HEK293 (cell line): ENCODE results near the gene TTC7B.

ENCODE experiments used
- CTCF ChIA-PET: fragments of 350-600 bp; formaldehyde crosslinking; extraction: SDS; loops from one replicate; lab custom pipeline; 2021; ENCODE audit warnings: antibody characterized with exemption; lab: Yijun Ruan, JAX
- POLR2A ChIA-PET: fragments of 300-600 bp; formaldehyde crosslinking; extraction: SDS; loops from one replicate; lab custom pipeline; 2020; ENCODE audit warnings: antibody characterized with exemption, inconsistent platforms; lab: Yijun Ruan, JAX
- H3K27ac ChIP-seq: fragments of 200-500 bp; sonication (Bioruptor generic); 2 replicates; pipeline ENCODE4 v1.5.1; 2014; ENCODE audit warnings: low read depth, low read length, control low read depth, inconsistent platforms; ENCODE audit errors: extremely low read depth
- H3K36me3 ChIP-seq, 2 experiments: fragments of 200-500 bp in 1 of 2; sonication (Bioruptor generic) in 1 of 2; 1 replicate in 1 of 2; 2 replicates in 1 of 2; pipeline ENCODE4 v1.5.1; 2014 to 2017; ENCODE audit warnings: inconsistent platforms in 2 of 2, low read length in 2 of 2; ENCODE audit not compliant: control insufficient read depth in 2 of 2, insufficient read depth in 1 of 2
- H3K4me1 ChIP-seq: fragments of 200-500 bp; sonication (Bioruptor generic); 2 replicates; pipeline ENCODE4 v1.5.1; 2014; ENCODE audit warnings: mild to moderate bottlenecking, low read length, inconsistent platforms; ENCODE audit not compliant: control insufficient read depth, insufficient read depth
- H3K4me3 ChIP-seq: 2 replicates; pipeline ENCODE4 v1.5.1; 2011; ENCODE audit warnings: low read depth, mild to moderate bottlenecking, control low read depth, low read length, moderate library complexity
- H3K9me3 ChIP-seq: fragments of 200-500 bp; sonication (Bioruptor generic); 2 replicates; pipeline ENCODE4 v1.5.1; 2014; ENCODE audit warnings: low read depth, low read length, inconsistent platforms; ENCODE audit not compliant: control insufficient read depth, insufficient read depth
- ATF2 ChIP-seq: fragments of 450-650 bp; formaldehyde crosslinking; IDR thresholded peaks from 2 replicates; pipeline ENCODE4 v1.5.1; 2016; ENCODE audit warnings: missing biosample characterization, missing genetic modification characterization, low read depth
- HIC1 ChIP-seq: fragments of 450-650 bp; formaldehyde crosslinking; IDR thresholded peaks from 2 replicates; pipeline ENCODE4 v1.5.1; 2016; ENCODE audit warnings: missing biosample characterization, missing genetic modification characterization
- KLF16 ChIP-seq: fragments of 450-650 bp; formaldehyde crosslinking; IDR thresholded peaks from 2 replicates; pipeline ENCODE4 v1.5.1; 2017; ENCODE audit warnings: missing biosample characterization, missing genetic modification characterization
- KLF7 ChIP-seq: fragments of 450-650 bp; formaldehyde crosslinking; IDR thresholded peaks from 2 replicates; pipeline ENCODE4 v1.5.1; 2016; ENCODE audit warnings: missing biosample characterization, missing genetic modification characterization, borderline replicate concordance
- MZF1 ChIP-seq: fragments of 450-650 bp; formaldehyde crosslinking; IDR thresholded peaks from 2 replicates; pipeline ENCODE4 v1.5.1; 2017; ENCODE audit warnings: missing biosample characterization, missing genetic modification characterization, borderline replicate concordance
- PRDM10 ChIP-seq: fragments of 450-650 bp; formaldehyde crosslinking; IDR thresholded peaks from 2 replicates; pipeline ENCODE4 v1.5.1; 2016; ENCODE audit warnings: missing biosample characterization, missing genetic modification characterization
- SALL2 ChIP-seq: fragments of 450-650 bp; formaldehyde crosslinking; IDR thresholded peaks from 2 replicates; pipeline ENCODE4 v1.5.0; 2017; ENCODE audit warnings: missing biosample characterization, mild to moderate bottlenecking, missing genetic modification characterization, borderline replicate concordance
- SCRT2 ChIP-seq: fragments of 450-650 bp; formaldehyde crosslinking; IDR thresholded peaks from 2 replicates; pipeline ENCODE4 v1.5.1; 2016; ENCODE audit warnings: missing biosample characterization, missing genetic modification characterization
- TRIM28 ChIP-seq: IDR thresholded peaks from 2 replicates; pipeline ENCODE4 v1.6.1; 2011; ENCODE audit warnings: low read length, control low read depth, borderline replicate concordance
- YY2 ChIP-seq: fragments of 450-650 bp; formaldehyde crosslinking; IDR thresholded peaks from 2 replicates; pipeline ENCODE4 v1.5.1; 2016; ENCODE audit warnings: missing biosample characterization, missing genetic modification characterization
- ZFP3 ChIP-seq: fragments of 450-650 bp; formaldehyde crosslinking; IDR thresholded peaks from 2 replicates; pipeline ENCODE4 v1.5.1; 2016; ENCODE audit warnings: low read depth, missing biosample characterization, missing genetic modification characterization
- ZNF138 ChIP-seq: fragments of 450-650 bp; formaldehyde crosslinking; IDR thresholded peaks from 2 replicates; pipeline ENCODE4 v1.5.1; 2016; ENCODE audit warnings: missing biosample characterization, missing genetic modification characterization, borderline replicate concordance
- ZNF202 ChIP-seq: fragments of 450-650 bp; formaldehyde crosslinking; IDR thresholded peaks from 2 replicates; pipeline ENCODE4 v1.5.1; 2016; ENCODE audit warnings: missing biosample characterization, missing genetic modification characterization, borderline replicate concordance
- ZNF341 ChIP-seq: fragments of 450-650 bp; formaldehyde crosslinking; IDR thresholded peaks from 2 replicates; pipeline ENCODE4; 2016; ENCODE audit warnings: low read depth, missing biosample characterization, missing genetic modification characterization
- ZNF423 ChIP-seq: fragments of 450-650 bp; formaldehyde crosslinking; IDR thresholded peaks from 2 replicates; pipeline ENCODE4 v1.5.1; 2016; ENCODE audit warnings: missing biosample characterization, missing genetic modification characterization
- ZNF473 ChIP-seq: fragments of 450-650 bp; formaldehyde crosslinking; IDR thresholded peaks from 2 replicates; pipeline ENCODE4 v1.5.1; 2017; ENCODE audit warnings: missing biosample characterization, missing genetic modification characterization
- ZNF600 ChIP-seq: fragments of 450-650 bp; formaldehyde crosslinking; IDR thresholded peaks from 2 replicates; pipeline ENCODE4 v1.5.1; 2016; ENCODE audit warnings: missing biosample characterization, missing genetic modification characterization
- ZNF623 ChIP-seq: fragments of 450-650 bp; formaldehyde crosslinking; IDR thresholded peaks from 2 replicates; pipeline ENCODE4 v1.5.1; 2016; ENCODE audit warnings: missing biosample characterization, missing genetic modification characterization
- ZNF629 ChIP-seq: fragments of 450-650 bp; formaldehyde crosslinking; IDR thresholded peaks from 2 replicates; pipeline ENCODE4 v1.5.1; 2017; ENCODE audit warnings: missing biosample characterization, missing genetic modification characterization
- ZNF654 ChIP-seq: fragments of 450-650 bp; formaldehyde crosslinking; IDR thresholded peaks from 2 replicates; pipeline ENCODE4 v1.5.1; 2016; ENCODE audit warnings: low read depth, missing biosample characterization, missing genetic modification characterization
- ZNF677 ChIP-seq: fragments of 450-650 bp; IDR thresholded peaks from 2 replicates; pipeline ENCODE4 v1.5.0; 2018; ENCODE audit warnings: missing biosample characterization, mild to moderate bottlenecking, missing genetic modification characterization, moderate library complexity
- ZNF701 ChIP-seq: fragments of 450-650 bp; formaldehyde crosslinking; IDR thresholded peaks from 2 replicates; pipeline ENCODE4 v1.5.1; 2016; ENCODE audit warnings: missing biosample characterization, missing genetic modification characterization
- ZNF747 ChIP-seq: fragments of 450-650 bp; formaldehyde crosslinking; IDR thresholded peaks from 2 replicates; pipeline ENCODE4 v1.5.1; 2016; ENCODE audit warnings: missing biosample characterization, missing genetic modification characterization
- ZNF791 ChIP-seq: fragments of 450-650 bp; formaldehyde crosslinking; IDR thresholded peaks from 2 replicates; pipeline ENCODE4 v1.5.1; 2016; ENCODE audit warnings: missing biosample characterization, missing genetic modification characterization
- ZNF792 ChIP-seq: fragments of 450-650 bp; formaldehyde crosslinking; IDR thresholded peaks from 2 replicates; pipeline ENCODE4 v1.5.1; 2016; ENCODE audit warnings: missing biosample characterization, missing genetic modification characterization
- ZNF837 ChIP-seq: fragments of 450-650 bp; formaldehyde crosslinking; IDR thresholded peaks from 2 replicates; pipeline ENCODE4 v1.5.1; 2016; ENCODE audit warnings: missing biosample characterization, missing genetic modification characterization
- ZNF843 ChIP-seq: fragments of 450-650 bp; formaldehyde crosslinking; IDR thresholded peaks from 2 replicates; pipeline ENCODE4 v1.5.1; 2016; ENCODE audit warnings: missing biosample characterization, missing genetic modification characterization

TTC7B gene

GRCh38 chr14:90608281-90608680, 207.9 kb downstream of the TTC7B start:
- TF ChIP-seq ZNF629 (no peak), YY2 (tag by site-specific recombination) (no peak), KLF16 (tag by site-specific recombination) (no peak)
- Histone ChIP-seq H3K27ac (no peak overlapping the region), H3K4me1 (peaks cover 4% of the 10 kb centered on the region; the same call in 1 of the 2 replicates), H3K4me3 (no peak overlapping the region), H3K36me3 (peaks cover 0 to 17% of the 10 kb centered on the region in 2 experiments; a peak in 2 of 3 replicates), H3K9me3 (no peaks in the 10 kb centered on the region)
- ChIA-PET CTCF (interaction anchor here (0.7 kb wide), 1 partner anchor 203 kb away, joined by 3 read pairs; no protein-coding TSS in a partner anchor), POLR2A (interaction anchor here (1.5 kb wide), 1 partner anchor 11 kb away, joined by 4 read pairs; no protein-coding TSS in a partner anchor)

- Histone ChIP-seq H3K27ac (no peak overlapping the region), H3K4me3 (no peak overlapping the region), H3K36me3 (peaks cover 0 to 17% of the 10 kb centered on the region in 2 experiments; a peak in 1 of 3 replicates), H3K9me3 (no peaks in the 10 kb centered on the region), H3K4me1 (peaks cover 4% of the 10 kb centered on the region; the same call in 1 of the 2 replicates)
- TF ChIP-seq ZNF791 (tag by site-specific recombination) (no peak), ZNF341 (tag by site-specific recombination) (no peak), MZF1 (tag by site-specific recombination) (no peak), ZNF677 (tag by site-specific recombination) (no peak), PRDM10 (tag by site-specific recombination) (no peak), SCRT2 (tag by site-specific recombination) (no peak), ZFP3 (no peak), ZNF747 (tag by site-specific recombination) (no peak), ZNF701 (tag by site-specific recombination) (no peak), ZNF423 (tag by site-specific recombination) (no peak), ZNF654 (tag by site-specific recombination) (no peak), TRIM28 (no peak), ZNF473 (tag by site-specific recombination) (no peak), ZNF843 (tag by site-specific recombination) (no peak), SALL2 (tag by site-specific recombination) (no peak)
- ChIA-PET POLR2A (no interaction called here), CTCF (no interaction called here)
Observed at GRCh38 chr14:90607141-90607540, 209.1 kb downstream of the TTC7B start.

GRCh38 chr14:90606434-90606833, 209.8 kb downstream of the TTC7B start:
- H3K9me3 ChIP-seq, result no peaks in the 10 kb centered on the region
- ChIA-PET POLR2A (no interaction called here), CTCF (interaction anchor here (0.6 kb wide), 2 partner anchors 56 to 228 kb away, joined by 4 read pairs; no protein-coding TSS in a partner anchor)
- no peak overlapping the region for H3K4me3 ChIP-seq
- H3K36me3 ChIP-seq, result peaks cover 0 to 17% of the 10 kb centered on the region in 2 experiments; a peak in 1 of 3 replicates
- no peak overlapping the region for H3K27ac ChIP-seq
- peaks cover 4% of the 10 kb centered on the region; the same call in 1 of the 2 replicates for H3K4me1 ChIP-seq
- no peak for TF ChIP-seq ZNF202 (tag by site-specific recombination)
- TF ChIP-seq HIC1 (tag by site-specific recombination), result no peak
- TF ChIP-seq ZNF138 (tag by site-specific recombination), result no peak
- no peak for TF ChIP-seq ZNF623
- TF ChIP-seq ATF2, result no peak
- TF ChIP-seq ZNF837 (tag by site-specific recombination), result no peak
- no peak for TF ChIP-seq ZNF600 (tag by site-specific recombination)
- TF ChIP-seq SCRT2 (tag by site-specific recombination), result no peak
- no peak for TF ChIP-seq KLF7 (tag by site-specific recombination)
- no peak for TF ChIP-seq YY2 (tag by site-specific recombination)
- no peak for TF ChIP-seq ZNF792
